ENCODE results near the gene PODXL. TPM values are rescaled to one million over a fixed set of nuclear protein-coding genes. Genes with fewer than 3 reads are reported as not detected.

PODXL gene
- total and polyA plus RNA-seq, 8 donors, result 2.9 to 241 (median 13.8) TPM

DNA sequence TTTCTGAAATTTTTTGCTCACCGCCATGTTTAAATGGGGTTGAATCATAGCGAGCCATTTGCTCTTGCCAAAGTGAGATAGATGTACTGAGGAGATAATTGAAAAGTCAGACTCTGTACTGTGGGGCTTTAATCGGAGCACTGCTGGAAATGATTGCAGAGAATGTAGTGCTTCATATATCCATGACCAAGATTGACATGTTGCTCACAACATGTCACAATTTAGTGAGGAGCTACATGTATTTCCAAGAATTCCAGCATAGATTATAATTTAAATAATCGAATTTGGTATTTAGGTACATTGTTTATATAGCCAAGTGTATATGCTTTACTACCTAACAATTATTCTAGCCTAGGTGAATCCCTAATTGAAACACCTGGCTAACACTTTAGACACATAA is 66.5 kb downstream of the PODXL start:
- WGBS, 5 donors, result 96 to 97% (median 96%) methylated on average over 4 of the region's 4 CpGs
- Histone ChIP-seq H3K4me3 (no peak overlapping the region), H3K4me1 (peaks cover 0 to 4% (median 2%) of the 10 kb centered on the region in 4 donors), H3K9me3 (no peaks in the 10 kb centered on the region), H3K27ac (no peak overlapping the region), H3K36me3 (peaks cover 0 to 18% (median 12%) of the 10 kb centered on the region in 4 donors), H3K27me3 (no peaks in the 10 kb centered on the region)
- intact Hi-C loops (cut with DNase I; ENCODE audit: low total_unique reads), result no loop called here
- no peak for DNase-seq
- TF ChIP-seq, protein P1, sequence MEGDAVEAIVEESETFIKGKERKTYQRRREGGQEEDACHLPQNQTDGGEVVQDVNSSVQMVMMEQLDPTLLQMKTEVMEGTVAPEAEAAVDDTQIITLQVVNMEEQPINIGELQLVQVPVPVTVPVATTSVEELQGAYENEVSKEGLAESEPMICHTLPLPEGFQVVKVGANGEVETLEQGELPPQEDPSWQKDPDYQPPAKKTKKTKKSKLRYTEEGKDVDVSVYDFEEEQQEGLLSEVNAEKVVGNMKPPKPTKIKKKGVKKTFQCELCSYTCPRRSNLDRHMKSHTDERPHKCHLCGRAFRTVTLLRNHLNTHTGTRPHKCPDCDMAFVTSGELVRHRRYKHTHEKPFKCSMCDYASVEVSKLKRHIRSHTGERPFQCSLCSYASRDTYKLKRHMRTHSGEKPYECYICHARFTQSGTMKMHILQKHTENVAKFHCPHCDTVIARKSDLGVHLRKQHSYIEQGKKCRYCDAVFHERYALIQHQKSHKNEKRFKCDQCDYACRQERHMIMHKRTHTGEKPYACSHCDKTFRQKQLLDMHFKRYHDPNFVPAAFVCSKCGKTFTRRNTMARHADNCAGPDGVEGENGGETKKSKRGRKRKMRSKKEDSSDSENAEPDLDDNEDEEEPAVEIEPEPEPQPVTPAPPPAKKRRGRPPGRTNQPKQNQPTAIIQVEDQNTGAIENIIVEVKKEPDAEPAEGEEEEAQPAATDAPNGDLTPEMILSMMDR (IDR thresholded peaks at IDR 0.05), result no peak
- TF ChIP-seq EP300 (IDR thresholded peaks at IDR 0.05) (no peak), POLR2AphosphoS5 (IDR thresholded peaks at IDR 0.05) (no peak), POLR2A (IDR thresholded peaks at IDR 0.05) (no peak)

DNA sequence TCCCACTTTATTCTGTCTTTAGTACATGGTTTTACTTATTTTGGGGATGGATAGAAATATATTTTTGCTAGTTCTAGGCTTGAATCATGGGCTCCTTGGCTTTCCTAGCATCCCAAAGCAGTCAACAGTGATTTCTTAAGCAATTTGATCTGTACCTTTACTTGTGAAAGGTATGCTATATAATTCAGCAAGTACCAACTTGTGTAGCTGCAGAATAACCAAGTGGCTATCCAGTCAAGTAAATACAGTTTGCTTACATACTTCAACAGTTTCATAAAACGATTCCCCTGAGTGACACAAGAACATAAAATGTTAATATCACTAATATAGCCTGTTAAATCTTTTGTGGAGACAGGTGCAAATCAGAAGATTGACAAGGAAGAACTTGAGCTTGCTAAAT is 67.2 kb downstream of the PODXL start:
- intact Hi-C loops (cut with DNase I; ENCODE audit: low total_unique reads), result no loop called here
- no peaks in the 10 kb centered on the region for H3K9me3 ChIP-seq
- DNase-seq, result no peak
- peaks cover 0 to 18% (median 12%) of the 10 kb centered on the region in 4 donors for H3K36me3 ChIP-seq
- TF ChIP-seq, protein P1 (IDR thresholded peaks at IDR 0.05), result no peak
- TF ChIP-seq POLR2AphosphoS5 (IDR thresholded peaks at IDR 0.05), result no peak
- TF ChIP-seq EP300 (IDR thresholded peaks at IDR 0.05), result no peak
- no peak for TF ChIP-seq POLR2A (IDR thresholded peaks at IDR 0.05)
- no peak overlapping the region for H3K4me3 ChIP-seq
- H3K27ac ChIP-seq, result no peak overlapping the region
- 69 to 89% (median 76%) methylated on average over 1 of the region's 1 CpG for WGBS, 5 donors
- H3K4me1 ChIP-seq, result peaks cover 0 to 4% (median 2%) of the 10 kb centered on the region in 4 donors
- H3K27me3 ChIP-seq, result no peaks in the 10 kb centered on the region

DNA sequence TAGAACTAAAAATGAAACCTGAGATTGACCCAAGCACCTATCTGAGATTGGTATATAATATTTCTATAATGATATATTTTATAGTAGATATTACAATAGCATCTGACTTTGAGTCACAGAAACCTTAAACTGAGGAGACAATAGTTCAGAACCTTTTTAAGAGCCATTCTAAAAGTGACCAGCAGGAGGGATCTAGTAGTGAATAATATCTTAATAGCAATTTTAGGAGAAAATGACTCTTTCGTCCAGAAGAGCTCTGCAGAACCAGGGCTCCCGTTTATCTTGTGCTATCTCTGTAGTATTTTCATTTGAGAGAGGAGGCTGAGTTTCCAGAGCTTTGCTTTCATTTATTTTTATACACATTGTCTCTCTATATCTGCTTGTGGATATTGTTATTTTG is 68.1 kb downstream of the PODXL start:
- intact Hi-C loops (cut with DNase I; ENCODE audit: low total_unique reads), result no loop called here
- Histone ChIP-seq H3K9me3 (no peaks in the 10 kb centered on the region), H3K27ac (no peak overlapping the region), H3K4me1 (peaks cover 0 to 4% (median 2%) of the 10 kb centered on the region in 4 donors), H3K36me3 (peaks cover 0 to 22% (median 12%) of the 10 kb centered on the region in 4 donors), H3K4me3 (no peak overlapping the region), H3K27me3 (no peaks in the 10 kb centered on the region)
- DNase-seq, result no peak
- WGBS, 5 donors, result 78 to 92% (median 87%) methylated on average over 2 of the region's 2 CpGs
- no peak for TF ChIP-seq POLR2A (IDR thresholded peaks at IDR 0.05)
- TF ChIP-seq EP300 (IDR thresholded peaks at IDR 0.05), result no peak

DNA sequence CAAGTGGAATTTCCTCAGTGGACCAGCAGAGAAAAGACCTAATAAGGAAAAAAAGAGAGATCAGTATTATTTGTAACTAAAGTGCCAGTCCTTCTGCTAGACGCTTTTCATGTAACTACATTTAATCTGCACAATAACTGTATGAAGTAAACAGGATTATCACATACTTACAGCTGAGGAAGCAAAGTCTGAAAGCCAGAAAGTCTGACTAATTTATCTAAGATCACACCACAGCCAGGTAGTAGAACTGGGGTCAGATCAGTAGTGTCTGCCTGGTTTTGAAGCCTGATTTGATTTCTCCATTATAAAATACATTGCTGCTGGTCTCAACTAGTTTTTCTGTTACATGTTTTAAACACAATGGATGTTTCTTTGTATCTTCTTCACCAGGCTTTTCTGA is 69.2 kb downstream of the PODXL start:
- no peak for DNase-seq
- no peak for TF ChIP-seq EP300 (IDR thresholded peaks at IDR 0.05)
- TF ChIP-seq POLR2A (IDR thresholded peaks at IDR 0.05), result no peak
- TF ChIP-seq, protein P1 (IDR thresholded peaks at IDR 0.05), result no peak
- TF ChIP-seq POLR2AphosphoS5 (IDR thresholded peaks at IDR 0.05), result no peak
- Histone ChIP-seq H3K36me3 (peaks cover 0 to 23% (median 12%) of the 10 kb centered on the region in 4 donors), H3K27me3 (no peaks in the 10 kb centered on the region), H3K9me3 (no peaks in the 10 kb centered on the region), H3K4me1 (peaks cover 0 to 9% (median 2%) of the 10 kb centered on the region in 4 donors), H3K27ac (no peak overlapping the region), H3K4me3 (no peak overlapping the region)
- intact Hi-C loops (cut with DNase I; ENCODE audit: low total_unique reads), result no loop called here
- 21 to 38% (median 32%) methylated on average over 1 of the region's 1 CpG for WGBS, 5 donors

DNA sequence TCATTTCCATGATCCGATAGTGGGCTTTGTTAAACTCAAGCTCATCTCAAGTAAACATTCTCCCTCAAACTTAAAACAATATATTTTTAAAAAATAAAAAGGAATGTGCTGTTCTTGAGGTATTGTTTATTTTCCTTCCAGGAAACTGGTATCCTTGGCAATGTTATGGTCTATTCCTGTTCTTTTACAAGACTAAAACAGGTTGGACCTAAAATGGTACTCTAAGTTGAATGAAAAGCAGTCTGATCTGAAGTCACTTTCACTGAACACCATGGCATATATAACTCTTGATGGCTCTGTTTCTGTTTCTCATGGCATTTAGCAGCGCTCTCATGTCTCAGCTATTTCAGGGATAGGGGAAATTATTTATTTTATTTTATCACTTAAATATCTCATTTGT is 70.1 kb downstream of the PODXL start:
- H3K27me3 ChIP-seq, result no peaks in the 10 kb centered on the region
- no peak overlapping the region for H3K4me3 ChIP-seq
- TF ChIP-seq EP300 (IDR thresholded peaks at IDR 0.05), result no peak
- TF ChIP-seq, protein P1 (IDR thresholded peaks at IDR 0.05), result no peak
- TF ChIP-seq POLR2AphosphoS5 (IDR thresholded peaks at IDR 0.05), result no peak
- no peak for TF ChIP-seq POLR2A (IDR thresholded peaks at IDR 0.05)
- intact Hi-C loops (cut with DNase I; ENCODE audit: low total_unique reads), result no loop called here
- 82 to 90% (median 83%) methylated on average over 2 of the region's 2 CpGs for WGBS, 5 donors
- no peaks in the 10 kb centered on the region for H3K9me3 ChIP-seq
- H3K4me1 ChIP-seq, result peaks cover 0 to 9% (median 3%) of the 10 kb centered on the region in 4 donors
- DNase-seq, result no peak
- H3K36me3 ChIP-seq, result peaks cover 0 to 23% (median 12%) of the 10 kb centered on the region in 4 donors
- H3K27ac ChIP-seq, result no peak overlapping the region
